Measurements from ENCODE around the gene CFAP100.

CFAP100 gene

GRCh38 chr3:126357295-126358037 lies 37.2 kb upstream of the CFAP100 start, which contains the start of gene KLF15:
TSS of gene KLF15 (minus strand) at chr3:126357408. CDS start at chr3:126352922, 4,486 bp downstream.
- DNase-seq = peak; percentile 78

- DNase-seq = no peak
Observed at GRCh38 chr3:126358038-126358815, 36.5 kb upstream of the CFAP100 start.

- DNase-seq = no peak
Observed at GRCh38 chr3:126358816-126359181, 35.9 kb upstream of the CFAP100 start.

- no peak for DNase-seq
Observed at GRCh38 chr3:126360046-126360713, 34.5 kb upstream of the CFAP100 start.

- no peak for DNase-seq
Observed at GRCh38 chr3:126360714-126361060, 34.0 kb upstream of the CFAP100 start.

- no peak for DNase-seq
Observed at GRCh38 chr3:126361211-126361610, 33.5 kb upstream of the CFAP100 start.

- no peak for DNase-seq
Observed at GRCh38 chr3:126364130-126364695, 30.5 kb upstream of the CFAP100 start.

- DNase-seq = no peak
Observed at GRCh38 chr3:126364731-126365301, 29.9 kb upstream of the CFAP100 start.

- no peak for DNase-seq
Observed at GRCh38 chr3:126365351-126366277, 29.1 kb upstream of the CFAP100 start.

GRCh38 chr3:126367316-126367805 lies 27.3 kb upstream of the CFAP100 start:
- DNase-seq = no peak

GRCh38 chr3:126369490-126369889 lies 25.2 kb upstream of the CFAP100 start:
- no peak for DNase-seq

- no peak for DNase-seq
Observed at GRCh38 chr3:126370055-126370454, 24.7 kb upstream of the CFAP100 start.

GRCh38 chr3:126370606-126371005 lies 24.1 kb upstream of the CFAP100 start:
- no peak for DNase-seq

- no peak for DNase-seq
Observed at GRCh38 chr3:126371096-126371705, 23.5 kb upstream of the CFAP100 start.

- DNase-seq = no peak
Observed at GRCh38 chr3:126372413-126373145, 22.1 kb upstream of the CFAP100 start.

- no peak for DNase-seq
Observed at GRCh38 chr3:126373146-126373613, 21.5 kb upstream of the CFAP100 start.

- no peak for DNase-seq
Observed at GRCh38 chr3:126373682-126374601, 20.8 kb upstream of the CFAP100 start.

- no peak for DNase-seq
Observed at GRCh38 chr3:126375835-126376331, 18.8 kb upstream of the CFAP100 start.

- no peak for DNase-seq
Observed at GRCh38 chr3:126376444-126376843, 18.3 kb upstream of the CFAP100 start.
